Measurements from ENCODE around the gene CADM4.

DNA sequence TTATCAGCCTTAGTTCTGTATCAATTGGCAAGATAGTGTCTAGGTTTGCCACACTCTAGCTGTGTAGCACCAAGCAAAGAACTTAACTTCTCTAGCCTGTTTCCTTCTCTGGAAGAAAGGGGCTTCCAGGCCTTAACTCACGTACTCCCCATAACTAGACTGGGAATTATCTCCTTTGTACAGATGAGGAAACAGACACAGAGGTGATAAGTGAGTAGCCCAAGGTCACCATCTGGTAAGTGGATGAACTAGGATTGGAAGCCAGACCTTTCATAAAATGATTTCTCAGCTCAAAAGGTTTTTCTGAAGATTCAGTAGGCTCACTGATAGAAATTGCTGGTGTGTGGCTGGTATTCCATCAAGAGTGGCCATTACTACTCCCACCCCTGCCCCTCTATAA is 23.3 kb downstream of the CADM4 start:
- TF ChIP-seq, protein P1, sequence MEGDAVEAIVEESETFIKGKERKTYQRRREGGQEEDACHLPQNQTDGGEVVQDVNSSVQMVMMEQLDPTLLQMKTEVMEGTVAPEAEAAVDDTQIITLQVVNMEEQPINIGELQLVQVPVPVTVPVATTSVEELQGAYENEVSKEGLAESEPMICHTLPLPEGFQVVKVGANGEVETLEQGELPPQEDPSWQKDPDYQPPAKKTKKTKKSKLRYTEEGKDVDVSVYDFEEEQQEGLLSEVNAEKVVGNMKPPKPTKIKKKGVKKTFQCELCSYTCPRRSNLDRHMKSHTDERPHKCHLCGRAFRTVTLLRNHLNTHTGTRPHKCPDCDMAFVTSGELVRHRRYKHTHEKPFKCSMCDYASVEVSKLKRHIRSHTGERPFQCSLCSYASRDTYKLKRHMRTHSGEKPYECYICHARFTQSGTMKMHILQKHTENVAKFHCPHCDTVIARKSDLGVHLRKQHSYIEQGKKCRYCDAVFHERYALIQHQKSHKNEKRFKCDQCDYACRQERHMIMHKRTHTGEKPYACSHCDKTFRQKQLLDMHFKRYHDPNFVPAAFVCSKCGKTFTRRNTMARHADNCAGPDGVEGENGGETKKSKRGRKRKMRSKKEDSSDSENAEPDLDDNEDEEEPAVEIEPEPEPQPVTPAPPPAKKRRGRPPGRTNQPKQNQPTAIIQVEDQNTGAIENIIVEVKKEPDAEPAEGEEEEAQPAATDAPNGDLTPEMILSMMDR (IDR thresholded peaks at IDR 0.05): no peak
- TF ChIP-seq POLR2AphosphoS5 (IDR thresholded peaks at IDR 0.05) (no peak), POLR2A (IDR thresholded peaks at IDR 0.05; ENCODE audit: low read depth) (no peak)

All from esophagus muscularis mucosa (tissue), 3 donors.